Peyer's patch (tissue), 4 donors: ENCODE results near the gene ZNF77.

Experiments used
- POLR2A ChIP-seq, 2 donors: fragments of 450-650 bp; IDR thresholded peaks; one replicate each; pipeline ENCODE4 v1.5.1; 2017; ENCODE audit warnings: antibody characterized with exemption in 2 of 2, mild to moderate bottlenecking in 2 of 2, moderate library complexity in 2 of 2
- TF ChIP-seq, protein P1 (sequence below), 6 experiments: fragments of 450-650 bp in 4 of 6; fragments of 200-600 bp in 2 of 6; sonication (generic) in 1 of 6; IDR thresholded peaks; one replicate each; pipeline ENCODE4 v1.5.1; 2017 to 2019; ENCODE audit warnings: antibody characterized with exemption in 6 of 6, mild to moderate bottlenecking in 3 of 6, moderate library complexity in 1 of 6

DNA sequence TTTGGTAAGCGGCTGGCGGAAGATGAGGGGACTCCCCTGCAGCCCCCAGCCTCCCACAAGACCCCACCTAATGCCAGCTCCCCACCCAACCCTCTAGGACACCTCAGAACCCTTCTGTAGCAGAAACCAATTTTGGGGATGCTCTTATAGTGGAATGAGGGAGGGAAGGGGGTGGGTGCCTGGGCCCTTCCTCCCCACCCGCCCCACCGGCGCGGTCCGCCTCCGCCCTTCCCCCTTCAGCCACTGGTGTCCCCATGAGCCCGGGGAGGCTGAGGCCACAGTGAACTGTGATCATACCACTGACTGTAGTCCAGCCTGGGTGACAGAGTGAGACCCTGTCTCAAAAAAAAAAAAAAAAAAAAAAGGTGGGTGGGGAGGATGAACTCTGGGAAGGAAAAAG is 48.8 kb upstream of the ZNF77 start:
- TF ChIP-seq, protein P1, sequence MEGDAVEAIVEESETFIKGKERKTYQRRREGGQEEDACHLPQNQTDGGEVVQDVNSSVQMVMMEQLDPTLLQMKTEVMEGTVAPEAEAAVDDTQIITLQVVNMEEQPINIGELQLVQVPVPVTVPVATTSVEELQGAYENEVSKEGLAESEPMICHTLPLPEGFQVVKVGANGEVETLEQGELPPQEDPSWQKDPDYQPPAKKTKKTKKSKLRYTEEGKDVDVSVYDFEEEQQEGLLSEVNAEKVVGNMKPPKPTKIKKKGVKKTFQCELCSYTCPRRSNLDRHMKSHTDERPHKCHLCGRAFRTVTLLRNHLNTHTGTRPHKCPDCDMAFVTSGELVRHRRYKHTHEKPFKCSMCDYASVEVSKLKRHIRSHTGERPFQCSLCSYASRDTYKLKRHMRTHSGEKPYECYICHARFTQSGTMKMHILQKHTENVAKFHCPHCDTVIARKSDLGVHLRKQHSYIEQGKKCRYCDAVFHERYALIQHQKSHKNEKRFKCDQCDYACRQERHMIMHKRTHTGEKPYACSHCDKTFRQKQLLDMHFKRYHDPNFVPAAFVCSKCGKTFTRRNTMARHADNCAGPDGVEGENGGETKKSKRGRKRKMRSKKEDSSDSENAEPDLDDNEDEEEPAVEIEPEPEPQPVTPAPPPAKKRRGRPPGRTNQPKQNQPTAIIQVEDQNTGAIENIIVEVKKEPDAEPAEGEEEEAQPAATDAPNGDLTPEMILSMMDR (IDR thresholded peaks at IDR 0.05) = no peak
- TF ChIP-seq POLR2A (IDR thresholded peaks at IDR 0.05) = no peak
